ENCODE results near the gene EFTUD2. TPM values are rescaled to one million over a fixed set of nuclear protein-coding genes. Genes with fewer than 3 reads are reported as not detected.
"Not testable (repeated sequence)": the region's sequence is repeated elsewhere in the genome, so short reads cannot be mapped to it uniquely, and the experiment has no call there.

Gene EFTUD2
- total RNA-seq, 2 experiments from 2014 or later, result 109 to 112 TPM

DNA sequence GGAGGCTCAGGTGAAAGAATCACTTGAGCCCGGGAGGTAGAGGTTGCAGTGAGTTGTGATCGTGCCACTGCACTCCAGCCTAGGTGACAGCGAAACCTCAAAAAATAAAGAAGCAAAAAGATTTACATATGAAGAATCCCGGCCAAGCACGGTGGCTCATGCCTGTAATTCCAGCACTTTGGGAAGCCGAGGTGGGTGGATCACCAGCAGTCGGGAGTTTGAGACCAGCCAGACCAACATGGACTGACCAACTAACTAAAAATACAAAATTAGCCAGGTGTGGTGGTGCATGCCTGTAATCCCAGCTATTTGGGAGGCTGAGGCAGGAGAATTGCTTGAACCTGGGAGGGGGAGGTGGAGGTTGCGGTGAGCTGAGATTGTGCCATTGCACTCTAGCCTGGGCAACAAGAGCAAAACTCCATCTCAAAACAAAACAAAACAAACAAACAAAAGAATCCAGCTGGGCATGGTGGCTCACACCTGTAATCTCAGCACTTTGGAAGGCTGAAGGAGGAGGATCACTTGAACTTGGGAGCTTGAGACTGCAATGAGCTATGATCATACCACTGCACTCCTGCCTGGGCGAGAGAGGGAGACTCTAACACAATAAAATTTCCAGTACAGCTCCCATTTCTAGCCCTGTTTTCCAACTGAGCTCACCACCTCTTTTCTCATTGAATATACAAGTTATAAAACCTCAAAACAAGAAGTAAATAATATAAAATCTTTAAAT is 90.4 kb downstream of the EFTUD2 start:
- H3K4me3 Mint-ChIP-seq; ATAC-seq (ENCODE audit: low read depth); H3K36me3 Mint-ChIP-seq; H3K9me3 Mint-ChIP-seq; DNase-seq; H3K27ac Mint-ChIP-seq; H3K4me1 Mint-ChIP-seq; POLR2A ChIA-PET: not testable (repeated sequence)
- peaks cover 19% of the 10 kb centered on the region for H3K27me3 Mint-ChIP-seq

GRCh38 chr17:44808156-44808555 is 91.1 kb downstream of the EFTUD2 start:
- peaks cover 19% of the 10 kb centered on the region for H3K27me3 Mint-ChIP-seq

GRCh38 chr17:44807817-44808155 is 91.5 kb downstream of the EFTUD2 start:
- no peaks in the 10 kb centered on the region for H3K4me1 Mint-ChIP-seq
- no peaks in the 10 kb centered on the region for H3K9me3 Mint-ChIP-seq
- H3K4me3 Mint-ChIP-seq, result no peak overlapping the region
- POLR2A ChIA-PET, result no interaction called here
- no peak overlapping the region for H3K27ac Mint-ChIP-seq
- ATAC-seq (ENCODE audit: low read depth), result no peak
- DNase-seq, result no peak
- peaks cover 18% of the 10 kb centered on the region for H3K27me3 Mint-ChIP-seq
- no peaks in the 10 kb centered on the region for H3K36me3 Mint-ChIP-seq

More at GRCh38 chr17:44808156-44808555, 91.1 kb downstream of the EFTUD2 start:
- Mint-ChIP-seq H3K4me3 (no peak overlapping the region), H3K4me1 (no peaks in the 10 kb centered on the region), H3K9me3 (no peaks in the 10 kb centered on the region), H3K36me3 (no peaks in the 10 kb centered on the region), H3K27ac (no peak overlapping the region)
- ATAC-seq (ENCODE audit: low read depth) (no peak), DNase-seq (no peak)
- POLR2A ChIA-PET, result no interaction called here

- POLR2A ChIA-PET, result no interaction called here
- Mint-ChIP-seq H3K4me1 (no peaks in the 10 kb centered on the region), H3K27ac (no peak overlapping the region), H3K36me3 (no peaks in the 10 kb centered on the region), H3K27me3 (peaks cover 22% of the 10 kb centered on the region), H3K4me3 (no peak overlapping the region), H3K9me3 (no peaks in the 10 kb centered on the region)
- DNase-seq (no peak), ATAC-seq (ENCODE audit: low read depth) (no peak)
Measured at GRCh38 chr17:44807093-44807816, 92.0 kb downstream of the EFTUD2 start.

DNA sequence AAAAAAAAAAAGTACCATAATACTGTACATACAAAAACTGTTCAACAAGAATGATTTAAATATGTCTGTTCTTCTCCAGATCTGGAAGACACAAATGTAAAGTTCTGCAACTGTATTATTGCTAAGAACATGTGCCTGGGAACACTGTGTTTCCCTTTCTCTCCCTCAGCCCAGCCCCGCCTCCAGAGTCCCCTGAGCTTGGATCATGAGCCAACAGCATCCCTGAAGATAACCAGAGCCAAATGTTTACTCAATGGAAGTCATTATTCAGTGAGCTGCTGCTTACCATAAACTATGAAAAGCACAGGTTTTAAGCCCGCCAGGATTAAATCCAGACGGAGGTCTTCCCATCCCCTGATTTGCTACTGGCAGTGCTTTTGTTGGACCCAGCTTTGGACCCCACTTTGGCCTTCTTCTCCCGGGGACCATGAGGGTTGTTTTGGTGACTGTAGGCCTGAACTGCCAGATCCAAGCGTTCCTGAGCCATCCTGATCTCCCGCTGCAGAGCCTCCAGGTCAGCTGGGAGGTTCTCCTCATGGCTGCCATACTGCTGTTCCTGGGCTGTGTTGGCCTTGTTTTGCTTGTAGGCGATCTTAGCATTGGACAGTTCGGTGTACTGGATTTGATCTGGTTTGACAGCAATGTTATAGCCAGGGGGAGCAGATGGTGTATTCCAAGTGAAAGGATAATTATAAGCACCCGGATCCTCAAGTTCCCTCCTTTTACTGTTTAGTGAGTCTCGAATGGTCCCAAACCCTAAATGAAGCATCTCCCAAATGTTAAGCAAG is 94.7 kb downstream of the EFTUD2 start:
- no peaks in the 10 kb centered on the region for H3K9me3 Mint-ChIP-seq
- no peak overlapping the region for H3K27ac Mint-ChIP-seq
- POLR2A ChIA-PET, result interaction anchor here (0.6 kb wide), 1 partner anchor 142 kb away, joined by 5 read pairs; no protein-coding TSS in a partner anchor
- peaks cover 30% of the 10 kb centered on the region for H3K27me3 Mint-ChIP-seq
- H3K36me3 Mint-ChIP-seq, result no peaks in the 10 kb centered on the region
- DNase-seq, result no peak
- H3K4me3 Mint-ChIP-seq, result no peak overlapping the region
- no peak for ATAC-seq (ENCODE audit: low read depth)
- H3K4me1 Mint-ChIP-seq, result peaks cover 1% of the 10 kb centered on the region

DNA sequence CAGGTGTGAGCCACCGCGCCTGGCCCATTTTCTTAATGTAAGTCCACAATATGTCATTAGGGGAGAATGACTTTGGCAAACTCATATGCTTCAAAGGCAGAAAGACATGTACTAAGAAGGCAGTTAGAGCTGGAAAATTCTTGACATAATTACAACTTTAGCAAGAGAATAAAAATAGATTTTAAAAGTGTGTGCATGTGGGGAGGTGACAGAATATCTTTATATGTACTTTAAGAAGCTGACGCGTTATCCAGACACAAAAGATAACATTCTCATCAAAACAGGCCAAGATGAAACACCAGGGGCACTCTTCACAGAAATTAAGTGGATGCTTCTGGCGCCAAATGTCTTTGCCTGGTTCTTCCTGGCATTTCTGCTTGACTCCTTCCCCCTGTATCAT is 97.4 kb downstream of the EFTUD2 start:
- H3K4me3 Mint-ChIP-seq, result no peak overlapping the region
- no peak overlapping the region for H3K27ac Mint-ChIP-seq
- ATAC-seq (ENCODE audit: low read depth) (no peak), DNase-seq (no peak)
- H3K27me3 Mint-ChIP-seq, result peaks cover 18% of the 10 kb centered on the region
- POLR2A ChIA-PET, result no interaction called here
- no peaks in the 10 kb centered on the region for H3K36me3 Mint-ChIP-seq
- peaks cover 11% of the 10 kb centered on the region for H3K4me1 Mint-ChIP-seq
- H3K9me3 Mint-ChIP-seq, result no peaks in the 10 kb centered on the region

Small RNA genes within 50 kb of the gene (microRNA-seq; reads per million reads assigned to microRNA genes)
- gene MIR6783, result not detected

Other genes with a start within 250 kb of the EFTUD2 start
- not detected for gene MEIOC, start 243.0 kb downstream of the EFTUD2 start, total RNA-seq
- gene CCDC43, start 209.7 kb downstream of the EFTUD2 start, total RNA-seq, result 10 to 100 TPM; 21.7 to 23.9 TPM
- 10 to 100 TPM; 27.7 to 31.8 TPM for gene DBF4B, start 190.8 kb downstream of the EFTUD2 start, total RNA-seq
- gene ADAM11, start 140.5 kb downstream of the EFTUD2 start, total RNA-seq, result under 1 TPM; 0.55 to 0.77 TPM
- 1 to 10 TPM; 1.0 to 1.4 TPM for gene GJC1, start 69.2 kb downstream of the EFTUD2 start, total RNA-seq
- gene HIGD1B, start 51.6 kb downstream of the EFTUD2 start, total RNA-seq, result not detected
- gene GFAP, start 16.1 kb upstream of the EFTUD2 start, total RNA-seq, result not detected
- 10 to 100 TPM; 66.7 to 70.5 TPM for gene KIF18B, start 48.3 kb upstream of the EFTUD2 start, total RNA-seq
- gene C1QL1, start 68.9 kb upstream of the EFTUD2 start, total RNA-seq, result not detected
- gene DCAKD, start 152.2 kb upstream of the EFTUD2 start, total RNA-seq, result 10 to 100 TPM; 35.5 TPM
- gene NMT1, start 161.9 kb upstream of the EFTUD2 start, total RNA-seq, result 100 to 1,000 TPM; 132 to 141 TPM
- gene PLCD3, start 233.1 kb upstream of the EFTUD2 start, total RNA-seq, result 1 to 10 TPM; 4.2 to 4.9 TPM
- gene ACBD4, start 236.2 kb upstream of the EFTUD2 start, total RNA-seq, result 10 to 100 TPM; 24.5 to 25.0 TPM
- gene HEXIM1, start 249.0 kb upstream of the EFTUD2 start, total RNA-seq, result 10 to 100 TPM; 33.6 to 33.7 TPM